GM12875 (cell line): ENCODE data around the gene WFDC1.

Source experiments
- H3K4me3 ChIP-seq: one replicate; pipeline ENCODE4 v1.5.1; 2011; ENCODE audit warnings: low read depth, low read length, control low read depth
- TF ChIP-seq, protein P1 (sequence below): IDR thresholded peaks from 2 replicates; pipeline ENCODE4 v1.5.1; 2011; ENCODE audit warnings: low read depth, mild to moderate bottlenecking, control low read depth, inconsistent platforms, low read length, moderate library complexity, borderline replicate concordance; ENCODE audit not compliant: insufficient read depth

The WFDC1 gene

DNA sequence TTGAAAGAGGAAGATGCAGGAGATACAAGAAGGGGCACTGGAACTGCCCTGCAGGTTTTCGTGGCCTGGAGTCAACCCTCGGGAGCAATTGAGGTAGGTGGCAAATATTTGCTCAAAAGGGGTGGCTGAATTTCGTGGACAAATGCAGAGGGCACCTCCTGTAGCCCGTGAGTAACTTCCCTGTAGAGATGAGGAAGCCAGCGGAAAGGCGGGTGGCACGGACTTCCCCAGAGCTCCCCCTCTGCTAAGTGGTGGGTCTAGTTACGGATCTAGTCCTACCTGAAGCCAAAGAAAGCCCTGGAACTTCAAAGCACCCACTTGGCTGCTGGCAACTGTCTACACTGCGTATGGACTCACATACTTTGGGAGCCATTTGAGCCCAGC is 72.6 kb downstream of the WFDC1 start:
- no peak overlapping the region for H3K4me3 ChIP-seq
- TF ChIP-seq, protein P1, sequence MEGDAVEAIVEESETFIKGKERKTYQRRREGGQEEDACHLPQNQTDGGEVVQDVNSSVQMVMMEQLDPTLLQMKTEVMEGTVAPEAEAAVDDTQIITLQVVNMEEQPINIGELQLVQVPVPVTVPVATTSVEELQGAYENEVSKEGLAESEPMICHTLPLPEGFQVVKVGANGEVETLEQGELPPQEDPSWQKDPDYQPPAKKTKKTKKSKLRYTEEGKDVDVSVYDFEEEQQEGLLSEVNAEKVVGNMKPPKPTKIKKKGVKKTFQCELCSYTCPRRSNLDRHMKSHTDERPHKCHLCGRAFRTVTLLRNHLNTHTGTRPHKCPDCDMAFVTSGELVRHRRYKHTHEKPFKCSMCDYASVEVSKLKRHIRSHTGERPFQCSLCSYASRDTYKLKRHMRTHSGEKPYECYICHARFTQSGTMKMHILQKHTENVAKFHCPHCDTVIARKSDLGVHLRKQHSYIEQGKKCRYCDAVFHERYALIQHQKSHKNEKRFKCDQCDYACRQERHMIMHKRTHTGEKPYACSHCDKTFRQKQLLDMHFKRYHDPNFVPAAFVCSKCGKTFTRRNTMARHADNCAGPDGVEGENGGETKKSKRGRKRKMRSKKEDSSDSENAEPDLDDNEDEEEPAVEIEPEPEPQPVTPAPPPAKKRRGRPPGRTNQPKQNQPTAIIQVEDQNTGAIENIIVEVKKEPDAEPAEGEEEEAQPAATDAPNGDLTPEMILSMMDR: no peak

DNA sequence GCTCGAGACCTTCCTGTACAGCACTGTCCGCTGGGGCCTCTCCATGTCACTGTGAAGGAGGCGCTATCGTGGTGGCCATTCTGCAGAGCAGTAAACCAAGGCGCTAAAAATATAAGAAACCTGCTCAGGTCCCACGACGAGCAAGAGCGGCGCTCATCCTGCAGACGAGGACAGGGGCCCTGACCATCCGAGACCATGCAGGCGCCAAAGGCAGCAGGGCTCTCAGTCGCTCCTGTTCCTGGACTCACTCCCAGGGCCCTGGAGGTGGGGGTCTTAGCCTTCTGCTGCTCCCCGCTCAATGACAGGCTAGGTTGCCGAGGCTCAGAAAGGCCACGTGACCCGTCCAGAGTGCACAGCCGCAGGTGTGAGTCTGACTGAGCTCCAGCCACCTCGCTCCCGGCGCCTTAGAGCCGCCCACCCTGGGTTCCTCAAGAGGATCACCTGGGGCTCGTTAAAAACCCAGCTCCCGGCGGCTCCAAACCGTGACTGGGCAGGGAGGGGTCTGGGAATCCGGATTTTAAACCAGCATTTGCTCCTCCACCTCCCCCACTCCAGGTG is 73.2 kb downstream of the WFDC1 start:
- TF ChIP-seq, protein P1: no peak
- no peak overlapping the region for H3K4me3 ChIP-seq

DNA sequence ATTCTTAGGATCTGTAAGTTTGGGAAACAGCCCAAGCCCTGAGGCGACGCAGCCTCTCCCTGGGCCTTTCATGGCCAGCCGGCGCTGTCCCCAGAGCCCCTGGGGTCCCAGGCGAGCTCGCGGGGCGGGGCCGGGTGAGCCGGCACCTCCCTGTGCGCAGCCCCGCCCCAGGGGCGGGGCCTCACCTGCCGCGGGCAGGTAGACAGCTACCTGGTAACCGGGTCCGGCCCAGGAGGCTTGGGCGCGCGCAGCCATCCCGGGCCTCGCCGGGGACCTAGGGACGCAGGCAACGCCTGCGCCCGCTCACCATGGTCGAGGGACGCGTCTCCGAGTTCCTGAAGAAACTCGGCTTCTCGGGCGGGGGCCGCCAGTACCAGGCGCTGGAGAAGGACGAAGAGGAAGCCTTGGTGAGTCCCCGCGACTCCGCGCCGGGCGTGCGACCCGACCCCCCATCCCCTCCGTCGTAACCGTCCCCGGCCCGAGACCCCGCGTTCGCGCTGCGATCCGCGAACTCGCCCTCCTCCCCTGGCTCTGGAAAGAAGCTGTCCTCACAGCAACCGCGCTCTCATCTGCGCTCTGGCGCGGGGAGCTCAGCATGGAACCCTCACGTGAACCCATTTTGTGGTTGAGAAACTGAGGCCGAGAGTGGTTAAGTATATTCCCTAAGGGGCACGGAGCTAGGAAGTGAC is 73.8 kb downstream of the WFDC1 start, which contains the start of gene ATP2C2:
TSS of gene ATP2C2 (plus strand) at position 231 of the 689 bp plus-strand sequence. CDS start at position 309, 78 bp downstream.
- H3K4me3 ChIP-seq: no peak within 1 kb of the TSS
- TF ChIP-seq, protein P1: no peak

DNA sequence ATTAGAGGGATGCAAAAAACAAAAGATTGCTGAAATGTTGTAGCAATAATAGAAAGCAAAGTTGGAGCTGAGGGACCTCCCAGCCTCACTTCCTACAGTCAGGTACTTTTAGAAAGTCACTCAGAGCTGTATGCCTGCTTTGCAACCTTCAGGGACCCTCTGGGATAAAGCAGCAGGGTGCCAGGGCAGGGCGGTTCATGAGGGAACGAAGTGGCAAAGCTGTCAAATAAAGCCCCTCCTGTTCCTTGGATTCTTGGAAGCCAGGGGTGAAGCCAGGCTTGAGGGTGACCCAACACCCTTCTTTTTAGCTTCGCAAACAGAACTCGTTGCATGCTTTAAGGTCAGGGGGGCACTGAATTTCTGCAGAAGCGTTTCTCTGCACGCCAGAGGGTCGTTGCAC is 74.4 kb downstream of the WFDC1 start:
- TF ChIP-seq, protein P1: no peak
- H3K4me3 ChIP-seq: no peak overlapping the region

DNA sequence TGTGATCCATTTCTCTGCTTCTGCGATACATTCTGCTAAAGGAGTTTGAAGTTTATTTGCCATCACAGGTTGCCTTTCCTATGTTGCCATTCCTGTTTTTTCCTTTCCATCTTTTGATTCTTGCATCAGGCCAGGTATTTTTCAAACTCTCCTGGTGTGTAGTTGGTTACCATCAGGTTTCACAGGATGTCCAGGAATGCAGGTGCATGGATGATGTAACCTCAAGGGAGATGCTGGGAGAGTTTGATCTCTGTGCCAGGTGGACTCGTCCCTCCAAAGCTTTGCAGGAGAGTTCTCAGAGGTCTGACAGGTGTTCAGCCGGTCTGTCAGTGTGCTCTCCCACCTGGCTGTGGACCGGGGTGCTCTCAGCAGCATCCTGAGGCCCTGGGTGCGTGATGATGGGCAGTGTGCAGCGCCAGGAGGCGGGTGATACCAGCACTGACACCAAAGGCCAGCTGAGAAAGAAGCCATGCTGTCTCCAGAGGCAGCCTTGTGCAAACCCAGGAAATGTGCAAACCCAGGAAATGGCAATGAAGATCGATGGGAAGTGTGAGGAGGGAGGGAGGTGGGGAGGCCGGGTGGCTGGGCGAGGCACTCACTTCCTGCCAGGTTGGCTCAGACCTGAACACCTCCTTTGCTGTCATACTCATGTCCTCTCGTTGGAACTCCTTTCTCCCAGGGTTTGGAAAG is 75.4 kb downstream of the WFDC1 start:
- TF ChIP-seq, protein P1: no peak
- H3K4me3 ChIP-seq: no peak overlapping the region

DNA sequence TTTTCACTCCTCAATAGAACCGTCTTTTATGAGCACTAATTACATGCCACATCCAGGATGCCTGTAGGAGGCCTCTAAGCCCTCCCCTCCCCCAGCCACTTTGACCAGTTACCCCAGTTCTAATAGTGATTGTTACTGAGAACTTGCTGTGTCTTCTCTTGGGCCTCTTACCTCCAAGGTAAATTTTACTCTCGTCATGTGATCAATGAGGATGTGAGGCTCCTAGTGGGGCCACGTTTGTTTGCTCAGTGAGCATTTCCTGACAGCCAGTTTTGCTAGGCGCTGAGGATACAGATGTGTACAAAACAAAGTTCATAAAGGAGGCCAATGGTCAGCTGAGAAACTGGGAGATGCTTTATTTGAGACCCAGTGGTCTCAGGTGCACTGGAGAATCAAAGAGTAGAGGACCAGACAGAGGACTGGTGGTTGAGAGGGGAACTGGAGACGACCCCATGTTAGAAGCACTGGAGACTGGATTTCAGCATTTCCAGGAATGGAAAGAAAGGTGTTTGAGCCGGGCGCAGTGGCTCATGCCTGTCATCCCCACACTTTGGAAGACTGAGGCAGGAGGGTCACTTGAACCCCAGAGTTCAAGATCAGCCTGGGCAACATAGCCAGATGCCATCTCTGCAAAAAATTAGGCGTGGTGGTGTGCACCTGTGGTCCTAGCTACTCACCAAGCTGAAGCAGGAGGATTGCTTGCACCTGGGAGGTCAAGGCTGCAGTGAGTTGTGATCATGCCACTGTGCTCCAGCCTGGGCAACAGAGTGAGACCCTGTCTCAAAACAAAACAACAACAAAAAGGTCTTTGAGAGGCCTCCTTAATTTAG is 76.3 kb downstream of the WFDC1 start:
- TF ChIP-seq, protein P1: no peak

DNA sequence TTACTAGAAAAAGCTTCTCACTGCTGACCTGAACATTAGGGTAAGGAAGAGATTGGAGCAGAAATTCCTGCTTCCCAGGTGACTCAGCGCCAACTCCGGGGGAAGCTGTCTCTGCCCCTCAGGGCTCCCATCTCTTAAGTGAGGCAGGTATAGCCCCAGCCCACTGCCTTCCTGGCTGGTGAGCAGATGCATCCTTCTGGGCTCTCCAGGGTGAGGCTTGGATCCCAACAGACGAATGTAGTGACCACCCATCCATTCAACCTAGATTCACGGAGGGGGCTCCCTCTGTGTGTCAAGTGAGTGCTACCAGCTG is 76.8 kb downstream of the WFDC1 start:
- no peak overlapping the region for H3K4me3 ChIP-seq
- TF ChIP-seq, protein P1: no peak

More for the DNA sequence above, 76.3 kb downstream of the WFDC1 start:
- no peak overlapping the region for H3K4me3 ChIP-seq
